Cerebellar cortex (tissue), 1 donor: ENCODE data around the gene PRKCQ.

Source experiments
- DNase-seq: peaks from one replicate; pipeline ENCODE4 v3.0.0-alpha.2; 2015; ENCODE audit warnings: low spot score

The PRKCQ gene

DNA sequence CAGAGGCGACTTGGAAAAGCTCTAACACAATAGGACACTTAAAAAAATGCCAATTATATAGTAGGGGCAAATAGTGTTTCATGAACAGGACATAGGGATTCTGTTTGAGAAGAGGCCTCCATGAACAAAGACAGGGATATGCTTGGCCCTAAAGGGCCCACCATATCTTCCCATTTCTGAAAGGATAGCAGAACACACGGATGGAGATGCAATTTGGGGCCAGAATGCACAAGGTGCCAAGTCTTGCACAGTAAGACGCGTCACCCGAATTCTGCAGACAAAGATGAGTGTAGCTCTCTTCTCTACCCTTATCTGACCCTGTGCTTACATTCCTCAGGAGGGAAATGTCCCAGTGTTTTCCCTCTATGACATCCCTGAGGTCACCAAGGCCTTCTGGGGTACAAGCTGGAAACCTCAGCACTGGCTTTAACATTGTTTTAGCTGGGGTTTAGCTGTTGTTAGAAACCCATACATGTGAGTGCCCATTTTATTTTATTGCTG lies 12.8 kb downstream of the PRKCQ start:
- no peak for DNase-seq

DNA sequence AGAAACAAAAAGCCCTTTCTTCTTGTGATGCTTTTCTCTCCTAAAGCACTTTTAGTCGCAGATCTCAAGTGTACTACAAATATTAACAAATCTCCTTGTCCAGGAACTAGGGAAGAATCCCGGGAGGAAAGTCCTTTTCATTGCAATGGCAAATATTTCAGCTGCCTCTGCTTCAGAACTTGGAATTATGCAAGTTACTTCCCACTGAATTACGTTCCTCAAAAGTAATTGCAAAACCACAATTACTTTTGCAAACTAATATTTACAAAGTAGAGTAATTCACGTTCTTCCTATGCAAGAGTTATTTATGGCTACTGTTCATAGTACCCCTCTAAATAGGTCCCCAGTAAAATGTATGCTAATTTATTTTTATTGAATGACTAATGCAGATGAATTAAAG lies 14.5 kb downstream of the PRKCQ start:
- no peak for DNase-seq

DNA sequence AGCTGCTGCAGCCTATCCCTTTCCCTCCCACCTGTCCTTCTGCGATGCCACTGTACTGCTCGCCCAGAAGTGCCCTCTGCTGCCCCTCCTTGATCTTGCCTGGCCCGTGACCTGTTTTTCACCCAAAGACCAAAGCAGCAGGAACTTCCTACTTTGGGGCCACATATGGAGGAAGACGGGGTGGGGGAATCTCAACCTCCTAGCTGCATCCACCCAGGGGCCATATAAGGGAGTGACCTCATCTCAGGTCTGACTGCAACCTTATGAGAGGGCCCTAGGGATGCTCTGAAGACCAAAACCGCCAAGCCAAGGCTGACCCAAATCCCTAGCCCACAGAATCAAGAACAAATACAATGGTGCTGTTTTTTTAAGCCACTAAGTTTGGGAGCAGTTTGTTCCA lies 15.7 kb downstream of the PRKCQ start:
- no peak for DNase-seq

DNA sequence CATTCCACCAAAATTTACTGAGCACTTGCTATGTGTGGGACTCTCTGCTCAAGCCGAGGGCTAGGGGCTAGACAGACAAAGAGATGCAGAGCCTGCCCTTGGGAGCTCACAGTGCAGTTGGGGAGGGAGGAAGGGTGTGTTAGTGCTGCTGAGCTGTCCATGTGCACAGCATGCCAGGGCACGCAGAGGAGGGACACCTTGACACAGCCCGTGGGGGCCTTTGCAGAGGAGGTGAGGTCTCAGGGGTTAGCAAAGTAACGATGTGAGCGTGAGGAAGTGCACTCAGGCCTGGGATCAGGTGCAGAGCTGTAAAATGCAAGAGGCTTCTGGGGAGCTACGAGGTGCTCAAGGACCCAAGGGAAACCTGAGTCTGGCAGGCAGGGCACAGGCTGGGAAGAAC lies 16.3 kb downstream of the PRKCQ start:
- DNase-seq: no peak

DNA sequence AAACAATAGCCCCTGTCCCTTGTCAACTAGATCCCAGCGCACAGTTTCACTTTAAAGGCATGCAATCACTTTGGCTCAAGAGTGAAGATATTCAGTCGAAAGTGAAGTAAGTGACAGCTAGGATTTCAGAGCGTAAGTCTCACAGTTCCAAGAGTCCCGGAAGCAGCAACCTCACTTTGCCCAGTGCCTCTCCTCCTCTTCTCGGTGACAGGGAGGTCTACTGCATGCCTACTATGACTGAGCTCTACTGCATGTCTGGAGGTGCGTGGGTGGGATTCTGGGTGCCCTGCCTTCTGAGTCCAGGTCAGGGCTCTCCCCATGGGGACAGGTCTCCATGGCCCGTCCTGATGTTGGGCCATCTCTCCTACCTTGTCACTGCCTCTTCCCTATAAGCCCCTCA lies 17.0 kb downstream of the PRKCQ start:
- no peak for DNase-seq

DNA sequence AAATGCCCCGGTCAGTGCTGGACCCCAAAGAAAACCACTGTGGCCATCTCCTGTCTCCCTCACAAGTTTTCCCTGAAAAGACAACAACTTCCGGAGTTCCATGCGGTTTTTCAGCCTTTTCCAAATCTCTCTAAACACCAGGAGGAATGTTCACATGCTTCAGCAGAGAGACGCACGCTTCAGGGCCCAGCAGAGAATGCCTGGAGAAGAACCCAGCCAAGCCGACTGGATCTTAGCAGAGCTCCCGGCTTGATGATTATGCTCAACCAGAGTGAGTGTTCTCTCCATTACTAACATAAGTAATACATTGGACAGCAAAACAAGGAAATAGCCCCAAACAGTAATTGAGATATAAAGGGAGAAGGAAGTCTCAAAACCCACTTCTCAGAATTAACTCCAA lies 17.9 kb downstream of the PRKCQ start:
- no peak for DNase-seq

DNA sequence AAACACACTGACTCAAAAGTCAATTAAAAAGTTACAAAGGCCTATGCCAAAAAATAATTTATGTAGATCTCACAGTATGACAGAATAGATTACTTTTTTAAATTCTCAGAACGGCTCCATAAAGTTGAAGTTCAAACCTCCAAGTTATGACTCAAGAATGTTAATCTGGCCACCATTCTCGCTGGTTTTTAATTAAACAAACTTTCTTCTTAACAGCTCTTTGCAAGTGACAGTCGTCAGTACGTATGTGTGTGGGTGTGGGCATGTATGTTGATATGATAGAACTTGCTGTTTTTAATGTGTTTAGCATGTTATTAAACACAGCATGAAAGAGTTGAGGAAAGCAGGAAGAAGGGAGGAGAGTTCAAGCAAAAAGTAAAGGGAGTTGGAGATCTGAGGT lies 18.5 kb downstream of the PRKCQ start:
- no peak for DNase-seq

DNA sequence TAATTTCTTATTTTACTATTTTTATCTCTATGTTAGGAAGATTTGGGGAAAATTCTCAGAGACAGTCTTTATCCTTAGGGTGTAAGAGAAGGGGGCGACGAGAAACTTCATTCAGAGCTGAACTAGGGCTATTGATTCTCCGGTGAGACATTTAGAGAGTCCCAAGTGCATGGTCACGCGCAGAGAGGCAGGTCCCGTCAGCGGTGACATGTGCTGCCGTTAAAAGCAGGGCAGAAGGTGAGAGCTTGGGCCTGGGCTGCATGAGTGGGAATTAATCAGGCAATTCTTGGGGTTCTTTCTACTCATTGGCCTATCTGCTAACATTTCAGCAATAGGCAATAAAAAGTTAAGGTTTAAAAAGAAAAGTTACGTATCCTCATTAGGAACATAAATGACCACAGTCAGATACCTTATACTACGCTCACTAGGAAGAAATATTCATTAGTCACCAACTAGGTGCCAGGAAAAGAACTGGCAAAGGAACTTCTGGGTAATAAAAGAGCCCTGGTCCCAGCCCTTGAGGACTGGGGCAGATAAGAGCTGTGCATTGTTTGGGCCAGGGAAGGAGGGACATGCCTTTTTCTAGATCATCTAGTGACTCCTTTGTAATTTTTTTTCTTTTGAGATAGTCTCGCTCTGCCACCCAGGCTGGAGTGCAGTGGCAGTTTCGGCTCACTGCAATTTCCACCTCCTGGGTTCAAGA lies 21.2 kb downstream of the PRKCQ start:
- no peak for DNase-seq

DNA sequence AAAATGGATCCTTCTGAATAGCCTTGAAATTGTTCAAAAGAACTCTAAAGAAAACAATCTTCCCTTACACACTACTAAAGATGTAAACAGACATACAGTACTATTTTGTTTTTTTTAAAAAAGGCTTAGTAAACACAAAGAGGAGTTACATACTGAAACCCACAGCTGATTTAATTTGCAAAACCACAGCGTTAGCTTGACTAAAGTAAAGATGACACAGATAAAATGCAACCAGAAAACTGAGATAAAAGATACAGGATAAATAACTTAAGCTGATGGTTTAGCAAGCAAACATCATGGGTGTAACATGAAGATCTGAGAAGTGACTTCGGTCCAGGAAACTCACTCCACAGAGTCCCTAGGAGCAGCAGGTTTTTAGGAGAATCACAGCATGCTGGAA lies 21.8 kb downstream of the PRKCQ start:
- no peak for DNase-seq

DNA sequence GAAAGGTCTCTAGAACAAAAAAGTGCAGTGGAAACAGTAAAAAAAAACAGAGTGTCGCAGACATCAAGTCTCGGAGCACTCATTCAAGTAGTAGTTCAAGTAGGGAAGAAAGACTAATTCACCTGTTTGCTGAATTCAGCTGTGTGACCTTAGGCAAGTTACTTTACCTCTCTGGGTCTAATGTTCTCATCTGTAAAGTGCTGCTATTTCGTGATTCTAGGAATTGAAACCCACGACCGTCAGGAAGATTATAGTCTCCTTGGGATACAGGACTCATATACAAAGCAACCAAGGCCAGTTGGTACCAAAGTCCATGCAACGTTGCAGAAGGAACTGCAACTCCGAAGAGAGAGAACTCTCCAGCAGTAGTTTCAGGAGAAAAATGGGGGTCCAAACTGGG lies 26.1 kb downstream of the PRKCQ start:
- no peak for DNase-seq

DNA sequence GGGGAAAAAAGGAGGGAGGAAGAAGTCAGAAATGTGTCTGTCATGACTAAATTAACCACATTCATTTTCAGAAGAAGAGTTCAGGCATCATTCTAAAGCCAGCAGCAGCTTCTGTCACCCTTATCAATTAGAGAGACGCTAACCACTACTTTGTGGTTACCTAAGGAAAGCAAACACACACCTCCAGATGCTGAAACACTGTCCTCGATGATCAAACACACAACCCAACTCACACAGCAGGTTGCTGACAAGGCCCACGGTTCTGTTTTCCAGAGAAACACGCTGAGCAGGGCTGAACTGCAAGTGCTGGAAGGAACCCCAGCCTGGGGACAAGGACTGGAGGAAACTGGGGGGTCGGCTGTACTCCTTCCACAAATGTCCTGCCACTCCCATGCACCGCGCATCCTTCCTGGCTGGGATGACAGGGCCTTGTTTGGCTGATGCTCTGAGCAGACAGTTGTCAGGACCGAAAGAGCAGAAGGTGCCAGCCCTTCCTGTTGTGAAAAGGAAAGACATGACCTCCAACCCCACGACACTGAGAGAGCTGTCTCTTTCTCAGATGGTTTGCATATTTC lies 36.6 kb downstream of the PRKCQ start:
- no peak for DNase-seq

DNA sequence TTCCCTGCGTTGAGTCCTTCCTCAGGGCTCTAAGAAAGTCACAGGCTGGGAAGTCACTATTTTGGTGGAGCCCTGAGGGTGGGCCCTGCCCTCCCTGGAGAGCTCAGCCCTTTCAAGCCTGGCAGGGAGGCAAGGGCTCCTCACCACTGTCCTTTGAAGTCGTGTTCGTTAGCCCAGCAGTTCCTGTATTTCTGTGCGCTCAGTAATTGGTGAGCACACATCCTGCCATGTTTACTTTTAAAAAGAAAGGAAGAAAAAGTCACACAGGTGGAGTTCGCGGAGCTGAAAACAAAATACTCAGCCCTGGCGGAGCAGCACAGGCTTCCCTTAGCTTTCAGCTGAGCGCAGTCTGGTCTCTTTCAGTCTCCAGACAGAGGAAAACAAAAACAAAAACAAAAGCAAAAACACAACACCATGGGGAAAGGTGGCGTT lies 37.1 kb downstream of the PRKCQ start:
- DNase-seq: no peak

DNA sequence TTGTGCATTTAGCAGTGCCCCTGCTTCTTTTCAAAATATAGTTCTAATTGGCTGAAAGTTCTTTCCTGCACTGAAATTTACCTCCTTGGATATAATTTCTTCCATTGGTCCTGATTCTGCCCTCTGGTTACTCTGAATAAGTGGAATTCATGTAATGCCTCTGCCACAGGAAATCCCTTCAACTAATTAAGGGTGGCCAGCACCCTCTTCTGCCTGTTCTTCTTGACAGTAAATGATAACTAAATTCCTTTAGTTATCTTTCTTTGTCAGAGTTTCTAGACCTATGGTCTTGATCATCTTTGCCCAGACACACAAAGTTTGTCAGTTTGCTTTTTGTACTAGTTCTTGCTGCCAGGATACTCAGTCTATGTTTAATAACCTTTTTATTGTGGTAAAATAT lies 40.2 kb downstream of the PRKCQ start:
- no peak for DNase-seq

DNA sequence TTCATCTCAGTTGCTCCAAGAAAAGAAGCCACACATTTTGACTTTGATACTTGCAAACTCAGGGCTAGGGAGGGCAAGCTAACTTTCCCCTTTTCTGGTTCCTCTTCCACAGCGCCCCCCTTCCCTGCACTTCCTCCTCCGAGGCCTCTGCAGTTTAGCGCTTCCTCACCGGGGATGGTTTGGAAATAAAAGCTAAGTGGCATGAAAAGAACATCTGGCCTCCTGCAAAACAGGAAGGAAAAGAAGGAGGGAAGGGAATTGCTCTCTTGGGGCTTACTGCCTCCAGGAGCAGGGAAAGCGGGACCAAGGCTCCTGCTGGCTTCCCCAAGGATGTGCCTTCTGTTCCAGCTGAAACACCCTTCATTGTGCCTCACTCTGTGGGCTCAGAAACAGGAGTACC lies 42.3 kb downstream of the PRKCQ start:
- DNase-seq: no peak

DNA sequence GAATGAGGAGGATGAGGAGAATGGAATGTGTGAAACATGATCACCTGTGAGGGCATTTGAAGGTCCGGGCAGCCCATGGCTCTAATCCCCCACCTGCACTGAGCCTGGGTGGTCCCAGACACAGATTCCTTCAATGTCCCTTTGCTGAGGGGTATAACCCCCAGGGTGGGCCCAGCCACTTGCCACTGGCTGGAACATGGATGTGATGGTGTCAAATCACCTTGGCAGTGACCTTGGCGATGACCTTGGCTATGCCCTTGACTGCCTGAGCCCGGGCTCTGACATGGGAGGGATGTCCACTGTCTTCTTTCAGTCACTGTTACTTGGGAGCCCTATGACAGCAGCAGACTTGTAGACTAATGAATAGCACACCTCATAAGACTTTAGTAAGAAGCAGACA lies 44.0 kb downstream of the PRKCQ start:
- no peak for DNase-seq

DNA sequence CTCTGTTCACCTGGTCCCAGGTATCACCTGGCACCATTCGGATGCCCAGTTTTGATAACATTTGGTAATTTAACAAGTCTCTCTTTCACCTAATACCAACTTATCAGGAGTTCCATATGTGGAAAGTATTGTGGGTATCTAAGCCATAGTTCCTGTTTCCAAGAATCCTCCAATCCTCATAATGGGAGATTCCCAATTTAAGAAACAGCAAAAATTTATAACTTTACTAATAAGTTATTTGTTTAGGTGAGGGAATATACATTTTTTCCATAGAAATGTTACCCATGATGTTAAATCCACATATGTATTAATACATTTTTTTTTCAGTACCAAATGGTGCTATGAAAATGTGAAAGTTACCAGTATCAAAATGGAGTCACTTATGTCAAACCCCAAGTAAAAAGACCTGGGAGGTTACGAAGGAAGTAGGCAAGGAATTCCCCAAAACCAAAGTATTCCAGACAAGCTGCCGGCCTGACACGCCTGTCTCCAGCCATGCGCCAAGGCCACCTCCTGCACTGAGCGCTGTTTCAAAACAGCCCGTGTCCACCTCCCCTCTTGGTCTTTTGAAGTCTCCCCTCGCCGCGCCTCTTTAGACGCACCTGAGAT lies 44.8 kb downstream of the PRKCQ start:
- no peak for DNase-seq

DNA sequence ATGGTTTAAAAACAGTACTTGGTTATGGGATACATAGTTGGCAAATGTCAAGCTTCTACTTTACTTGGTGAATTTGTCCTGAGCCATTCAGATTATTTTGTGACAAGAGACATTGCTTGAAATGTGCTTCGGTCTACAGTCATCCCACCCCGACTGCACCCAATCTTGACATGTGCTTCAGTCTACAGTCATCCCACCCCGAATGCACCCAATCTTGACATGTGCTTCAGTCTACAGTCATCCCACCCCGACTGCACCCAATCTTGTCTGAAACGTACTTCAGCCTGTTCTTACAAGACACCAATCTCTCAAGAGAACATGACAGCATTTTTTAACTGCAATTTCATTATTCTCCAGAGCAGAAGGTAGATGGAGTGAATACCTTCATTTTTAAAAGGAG lies 47.8 kb downstream of the PRKCQ start:
- DNase-seq: no peak

DNA sequence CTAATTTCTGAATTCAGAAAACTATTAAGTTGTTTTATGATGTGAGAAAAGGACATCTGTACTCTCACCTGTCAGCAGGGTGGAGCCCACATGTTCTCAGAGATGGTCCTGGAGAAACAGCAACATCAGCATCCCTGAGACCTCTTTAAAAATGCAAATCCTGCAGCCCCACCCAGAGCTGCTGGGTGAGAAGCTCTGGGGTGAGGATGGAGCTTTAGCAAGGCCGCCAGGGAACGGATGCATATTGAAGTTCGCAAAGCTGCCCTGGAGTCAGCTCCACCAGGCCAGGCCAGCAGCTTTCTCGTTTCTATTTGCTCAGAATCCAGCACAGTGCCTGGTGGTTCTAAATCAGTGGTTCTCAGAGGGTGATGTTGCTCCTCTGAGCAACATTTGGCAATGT lies 49.1 kb downstream of the PRKCQ start:
- DNase-seq: no peak

DNA sequence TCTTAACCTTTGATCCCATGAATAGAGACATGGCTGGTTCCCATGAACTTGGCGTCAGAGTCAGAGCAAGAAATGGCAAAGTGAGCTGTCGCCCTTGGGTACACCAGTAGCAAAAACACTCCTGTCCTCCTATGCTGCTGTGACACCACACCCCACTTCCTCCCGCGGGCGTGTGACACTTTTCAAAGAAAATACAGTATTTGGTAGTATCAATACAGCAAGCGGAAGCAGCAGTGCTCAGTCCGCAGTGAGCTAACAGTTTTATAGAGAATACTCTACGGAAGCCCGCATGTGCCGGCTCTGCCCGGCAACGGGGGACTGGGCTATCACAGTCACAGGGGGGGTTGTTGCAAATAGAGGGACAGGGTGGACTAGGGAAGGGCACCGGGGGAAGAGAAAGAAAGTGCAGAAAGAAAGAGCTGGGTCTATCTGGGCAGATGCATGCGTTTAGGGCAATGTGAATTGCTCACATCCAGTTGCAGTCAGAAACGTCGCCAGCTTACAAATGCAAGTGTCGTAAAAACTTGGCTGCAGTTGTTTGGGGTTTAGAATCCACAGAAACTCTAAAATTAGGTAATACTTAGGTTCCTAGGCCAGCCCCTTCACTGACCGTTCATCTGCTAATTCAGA lies 49.8 kb downstream of the PRKCQ start:
- DNase-seq: no peak

DNA sequence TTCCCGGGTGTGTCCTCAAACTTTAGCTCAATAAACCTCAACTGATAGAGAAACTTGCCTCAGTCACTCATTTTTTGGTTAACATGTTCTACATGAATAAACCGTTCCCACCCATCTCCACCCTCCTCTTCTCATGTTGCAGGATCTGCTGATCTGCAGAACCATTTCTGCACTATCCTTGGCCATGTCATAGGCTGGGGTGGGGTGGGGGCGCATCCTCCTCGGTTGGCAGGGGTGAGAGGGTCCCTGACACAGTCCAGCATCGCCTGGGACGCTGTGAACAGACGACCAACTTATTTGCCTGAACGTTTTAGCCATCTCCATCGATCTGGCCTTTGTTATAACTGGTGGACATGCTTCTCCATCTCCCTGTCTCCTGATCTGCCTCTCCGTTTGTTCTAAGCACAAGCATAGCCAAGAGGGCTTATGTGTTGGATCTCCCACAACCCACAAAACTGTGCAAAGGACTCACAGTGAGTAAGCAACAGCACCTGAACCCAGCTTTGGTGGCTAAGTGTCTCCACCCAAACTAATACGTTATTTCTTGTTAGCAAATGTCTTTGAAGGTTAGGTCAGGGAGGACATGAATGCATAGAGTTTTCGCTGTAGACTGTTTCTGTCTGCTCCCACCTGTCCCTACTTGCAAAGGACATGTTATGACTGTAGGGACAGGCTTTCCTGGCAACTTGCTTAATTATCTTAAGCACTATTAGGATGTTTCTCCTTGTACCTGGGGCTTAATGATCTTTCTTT lies 51.7 kb downstream of the PRKCQ start:
- DNase-seq: no peak

DNA sequence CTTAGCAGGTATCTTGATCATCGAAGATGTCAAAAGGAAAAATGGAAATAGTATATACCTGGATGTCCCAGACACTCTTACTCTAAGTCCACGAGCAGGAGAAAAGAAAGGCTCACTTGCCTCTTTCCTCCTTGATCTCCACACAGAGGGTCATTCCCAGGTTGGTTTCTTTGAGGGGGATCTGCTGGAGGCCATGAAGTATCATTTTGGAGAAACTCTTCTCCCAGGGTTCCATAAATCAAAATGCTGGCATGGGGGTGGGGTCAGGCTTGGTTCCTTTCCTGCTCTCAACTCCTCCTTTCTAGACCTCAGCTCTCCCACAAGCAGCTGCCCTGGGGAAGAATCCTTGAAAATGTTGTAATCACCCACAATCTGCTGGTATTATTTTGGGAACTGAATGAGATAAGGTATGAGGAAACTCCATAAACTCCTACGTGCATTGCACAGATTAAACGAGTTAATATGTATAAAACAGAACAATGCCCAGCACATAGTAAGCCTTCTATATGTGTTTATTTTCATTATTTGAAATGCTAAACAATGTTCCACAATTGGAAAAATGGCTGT lies 54.4 kb downstream of the PRKCQ start:
- DNase-seq: no peak

DNA sequence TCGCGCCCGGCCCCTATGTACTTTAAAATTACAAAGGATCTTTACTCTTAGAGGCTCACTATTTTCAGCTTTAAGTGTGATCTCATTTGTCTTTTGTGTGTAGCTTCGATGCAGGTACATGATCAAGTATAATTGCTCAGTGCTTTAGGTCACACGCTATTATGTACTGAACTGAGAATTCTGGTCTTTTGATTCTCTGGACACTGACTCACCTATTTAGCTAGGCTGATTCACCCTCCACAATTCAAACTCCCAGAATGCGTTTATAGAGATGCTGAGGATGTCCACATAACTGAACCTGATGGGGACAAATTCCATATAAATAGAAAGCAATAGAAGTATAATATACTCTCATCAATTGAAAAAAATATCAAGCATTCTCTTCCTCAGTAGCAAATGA lies 57.8 kb downstream of the PRKCQ start:
- DNase-seq: no peak
